PC-3 (cell line): ENCODE results near the gene RBKS. TPM values are rescaled to one million over a fixed set of nuclear protein-coding genes. Genes with fewer than 3 reads are reported as not detected.
"Not testable (repeated sequence)": the region's sequence is repeated elsewhere in the genome, so short reads cannot be mapped to it uniquely, and the experiment has no call there.

Experiments
- ATAC-seq: fragments of 200-7000 bp; cut with Tn5 transposase; 2 replicates; pipeline ENCODE4 v1.9.1; 2020; ENCODE audit warnings: mild to moderate bottlenecking, moderate library complexity
- BruUV-seq: library from RNA; stranded (reverse); fragments of 400-500 nt; replicated peaks from 2 replicates; lab custom pipeline; 2021; lab: Mats Ljungman, UMichigan
- CTCF ChIA-PET: fragments of 300-600 bp; sonication (Branson Sonifier 250); formaldehyde crosslinking; loops from one replicate; lab custom pipeline; 2022; ENCODE audit warnings: antibody characterized with exemption; lab: Charles Lee
- POLR2A ChIA-PET: fragments of 300-600 bp; sonication (Branson Sonifier 250); formaldehyde crosslinking; loops from one replicate; lab custom pipeline; 2022; ENCODE audit warnings: antibody characterized with exemption; ENCODE audit not compliant: unreplicated experiment; lab: Charles Lee
- DNase-seq: peaks from one replicate; pipeline ENCODE4 v3.0.0-alpha.2; 2015
- H2AFZ ChIP-seq: fragments of 300-600 bp; sonication (generic); 2 replicates; pipeline ENCODE4 v1.6.0; 2016; ENCODE audit warnings: antibody characterized with exemption, low read length
- H3F3A ChIP-seq: fragments of 300-600 bp; sonication (generic); one replicate; pipeline ENCODE4 v1.6.0; 2017; ENCODE audit warnings: antibody characterized with exemption, low read length, control low read depth, mild to moderate bottlenecking; ENCODE audit not compliant: unreplicated experiment
- H3K27ac ChIP-seq: fragments of 300-600 bp; sonication (generic); 2 replicates; pipeline ENCODE4 v1.5.1; 2016; ENCODE audit warnings: mild to moderate bottlenecking, low read length
- H3K27me3 ChIP-seq: fragments of 300-600 bp; sonication (generic); 2 replicates; pipeline ENCODE4 v1.6.1; 2016; ENCODE audit warnings: low read length, mixed read lengths
- H3K36me3 ChIP-seq: fragments of 300-600 bp; sonication (generic); 2 replicates; pipeline ENCODE4 v1.6.1; 2016; ENCODE audit warnings: low read depth, mixed run types, low read length, mixed read lengths
- H3K4me1 ChIP-seq: fragments of 300-600 bp; sonication (generic); 2 replicates; pipeline ENCODE4 v1.5.1; 2016; ENCODE audit warnings: low read length; ENCODE audit not compliant: insufficient read depth
- H3K4me2 ChIP-seq: fragments of 300-600 bp; sonication (generic); 2 replicates; pipeline ENCODE4 v1.6.0; 2016; ENCODE audit warnings: low read length
- H3K4me3 ChIP-seq: fragments of 300-600 bp; sonication (generic); 2 replicates; pipeline ENCODE4 v1.5.1; 2016; ENCODE audit warnings: mild to moderate bottlenecking, low read length, mixed read lengths
- H3K79me2 ChIP-seq: fragments of 300-600 bp; sonication (generic); 2 replicates; pipeline ENCODE4 v1.6.1; 2017; ENCODE audit warnings: low read length, mixed read lengths
- H3K9ac ChIP-seq: fragments of 300-600 bp; sonication (generic); 2 replicates; pipeline ENCODE4 v1.6.0; 2016; ENCODE audit warnings: mild to moderate bottlenecking, low read length
- H3K9me2 ChIP-seq: fragments of 300-600 bp; sonication (generic); replicated peaks from 2 replicates; pipeline ENCODE4 v1.6.1; 2016; ENCODE audit warnings: mixed run types, low read length, mixed read lengths
- H3K9me3 ChIP-seq: fragments of 300-600 bp; sonication (generic); 2 replicates; pipeline ENCODE4 v1.6.1; 2016; ENCODE audit warnings: low read length, mixed read lengths
- H4K20me1 ChIP-seq: fragments of 300-600 bp; sonication (generic); 2 replicates; pipeline ENCODE4 v1.6.1; 2016; ENCODE audit warnings: low read length, mixed read lengths
- CTCF ChIP-seq: fragments of 300-600 bp; sonication (generic); conservative IDR thresholded peaks from 2 replicates; pipeline ENCODE4 v1.5.1; 2017; ENCODE audit warnings: antibody characterized with exemption, low read depth, mild to moderate bottlenecking, low read length
- EZH2 ChIP-seq: fragments of 300-600 bp; sonication (generic); IDR thresholded peaks from one replicate; pipeline ENCODE4 v1.6.1; 2017; ENCODE audit warnings: antibody characterized with exemption, mild to moderate bottlenecking, low read length; ENCODE audit not compliant: unreplicated experiment
- EZH2phosphoT487 ChIP-seq: fragments of 300-600 bp; sonication (generic); IDR thresholded peaks from 2 replicates; pipeline ENCODE4 v1.6.1; 2018; ENCODE audit warnings: mild to moderate bottlenecking, antibody characterized with exemption, low read length, borderline replicate concordance
- intact Hi-C: fragments of 100-400 bp; cut with micrococcal nuclease; formaldehyde crosslinking; loops from 2 replicates; pipeline ENCODE4 v1.9.0; 2023
- total RNA-seq: library from RNA; depleted of rRNA; stranded (reverse); fragments of >200 nt; gene quantifications from 2 replicates; pipeline ENCODE4 v1.2.3, GENCODE V29; 2014

RBKS gene
- total RNA-seq, 1 experiment from 2014 or later: 1.8 TPM

GRCh38 chr2:27884601-27885000 is 5.6 kb downstream of the RBKS start:
- no TSS peak for BruUV-seq
- H3K4me1 ChIP-seq: peaks cover 15% of the 10 kb centered on the region
- H3F3A ChIP-seq: no peaks in the 10 kb centered on the region
- intact Hi-C loops: no loop called here
- H3K4me2 ChIP-seq: no peak overlapping the region
- H2AFZ ChIP-seq: no peak overlapping the region
- no peak for TF ChIP-seq EZH2phosphoT487
- no peak for TF ChIP-seq EZH2
- TF ChIP-seq CTCF: no peak
- peaks cover 10% of the 10 kb centered on the region for H3K79me2 ChIP-seq
- no peak overlapping the region for H3K9ac ChIP-seq
- no peaks in the 10 kb centered on the region for H4K20me1 ChIP-seq
- H3K27me3 ChIP-seq: no peaks in the 10 kb centered on the region
- no peaks in the 10 kb centered on the region for H3K36me3 ChIP-seq
- DNase-seq (no peak), ATAC-seq (no peak)
- POLR2A ChIA-PET: no interaction called here
- CTCF ChIA-PET: no interaction called here
- no peaks in the 10 kb centered on the region for H3K9me2 ChIP-seq
- H3K4me3 ChIP-seq: no peak overlapping the region
- H3K27ac ChIP-seq: no peak overlapping the region
- H3K9me3 ChIP-seq: no peaks in the 10 kb centered on the region

GRCh38 chr2:27882584-27882922 is 7.6 kb downstream of the RBKS start:
- H3K27me3 ChIP-seq, ATAC-seq, H3K4me1 ChIP-seq, H4K20me1 ChIP-seq, H3K27ac ChIP-seq, H3K79me2 ChIP-seq, CTCF ChIA-PET, POLR2A ChIA-PET, DNase-seq, H3K4me2 ChIP-seq, H2AFZ ChIP-seq, H3K9me3 ChIP-seq, H3K9me2 ChIP-seq, H3K9ac ChIP-seq, H3F3A ChIP-seq, intact Hi-C loops, BruUV-seq, H3K36me3 ChIP-seq, H3K4me3 ChIP-seq: not testable (repeated sequence)

- H2AFZ ChIP-seq, H3K36me3 ChIP-seq, H3K9ac ChIP-seq, ATAC-seq, BruUV-seq, H3K4me2 ChIP-seq, H3K9me3 ChIP-seq, POLR2A ChIA-PET, H3K79me2 ChIP-seq, H3K27ac ChIP-seq, H4K20me1 ChIP-seq, H3K27me3 ChIP-seq, H3K4me1 ChIP-seq, H3F3A ChIP-seq, CTCF ChIA-PET, intact Hi-C loops, H3K9me2 ChIP-seq, H3K4me3 ChIP-seq: not testable (repeated sequence)
- peak; percentile 27 for DNase-seq
These were observed 8.2 kb downstream of the RBKS start for GRCh38 chr2:27881815-27882583.

- Histone ChIP-seq H3F3A (no peaks in the 10 kb centered on the region), H3K27me3 (no peaks in the 10 kb centered on the region), H3K9me3 (no peaks in the 10 kb centered on the region), H3K27ac (no peak overlapping the region), H3K4me1 (no peaks in the 10 kb centered on the region), H3K9me2 (no peaks in the 10 kb centered on the region), H3K4me3 (no peak overlapping the region), H3K79me2 (no peaks in the 10 kb centered on the region), H3K4me2 (no peak overlapping the region), H4K20me1 (no peaks in the 10 kb centered on the region), H3K9ac (no peak overlapping the region), H2AFZ (no peak overlapping the region), H3K36me3 (no peaks in the 10 kb centered on the region)
- no TSS peak for BruUV-seq
- DNase-seq: no peak
- ChIA-PET POLR2A (no interaction called here), CTCF (no interaction called here)
- no peak for TF ChIP-seq CTCF
- TF ChIP-seq EZH2: no peak
- TF ChIP-seq EZH2phosphoT487: no peak
- no peak for ATAC-seq
- intact Hi-C loops: no loop called here
These were observed 11.4 kb downstream of the RBKS start for GRCh38 chr2:27878825-27879224.
